ENCODE results near the gene SENP5.

DNA sequence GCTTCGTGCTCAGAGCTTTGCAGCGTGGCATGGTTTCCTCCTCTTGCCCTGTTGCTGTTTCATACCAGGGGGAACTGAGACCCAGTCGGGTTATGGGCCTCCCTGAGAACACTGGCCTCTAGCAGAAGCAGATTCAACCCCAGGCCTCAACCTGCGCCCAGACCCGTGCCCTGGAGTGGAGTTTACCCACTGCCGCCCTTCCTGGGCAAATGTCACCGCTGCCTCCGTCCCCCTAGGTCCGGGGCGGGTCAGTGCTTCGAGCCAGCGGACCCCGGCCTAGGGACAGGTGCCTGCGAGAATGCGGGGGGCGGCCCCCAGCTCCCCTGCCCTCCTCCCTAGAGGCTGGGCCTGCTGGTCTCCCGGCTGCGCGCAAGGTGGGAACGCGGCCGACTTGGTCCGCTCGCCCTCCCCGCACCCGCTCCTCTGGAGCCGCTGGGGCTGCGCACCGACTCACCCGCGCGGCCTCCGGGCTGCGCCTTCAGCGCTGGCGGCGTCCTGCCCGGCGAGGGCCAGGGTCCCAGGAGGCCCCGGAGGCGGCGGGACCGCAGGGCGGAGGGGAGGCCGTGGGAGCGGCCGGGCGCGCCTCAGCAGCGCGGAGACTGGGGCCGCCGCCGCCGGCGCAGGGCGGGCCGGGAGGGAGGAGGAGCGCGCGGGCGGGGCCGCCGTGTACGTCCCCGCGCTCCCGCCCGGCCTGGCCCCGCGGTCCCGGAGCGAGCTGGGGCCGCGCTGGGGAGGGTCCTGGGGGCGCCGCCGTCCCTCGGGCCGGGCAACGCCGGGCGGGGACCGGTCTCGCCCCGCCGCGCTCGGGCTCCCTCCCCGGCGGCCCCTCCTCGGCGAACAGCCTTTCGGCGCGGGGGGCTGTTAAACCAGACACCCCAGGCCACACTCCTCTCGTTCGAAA is 100.8 kb downstream of the SENP5 start, which contains the start of gene PIGZ:
- TF ChIP-seq, protein P1, sequence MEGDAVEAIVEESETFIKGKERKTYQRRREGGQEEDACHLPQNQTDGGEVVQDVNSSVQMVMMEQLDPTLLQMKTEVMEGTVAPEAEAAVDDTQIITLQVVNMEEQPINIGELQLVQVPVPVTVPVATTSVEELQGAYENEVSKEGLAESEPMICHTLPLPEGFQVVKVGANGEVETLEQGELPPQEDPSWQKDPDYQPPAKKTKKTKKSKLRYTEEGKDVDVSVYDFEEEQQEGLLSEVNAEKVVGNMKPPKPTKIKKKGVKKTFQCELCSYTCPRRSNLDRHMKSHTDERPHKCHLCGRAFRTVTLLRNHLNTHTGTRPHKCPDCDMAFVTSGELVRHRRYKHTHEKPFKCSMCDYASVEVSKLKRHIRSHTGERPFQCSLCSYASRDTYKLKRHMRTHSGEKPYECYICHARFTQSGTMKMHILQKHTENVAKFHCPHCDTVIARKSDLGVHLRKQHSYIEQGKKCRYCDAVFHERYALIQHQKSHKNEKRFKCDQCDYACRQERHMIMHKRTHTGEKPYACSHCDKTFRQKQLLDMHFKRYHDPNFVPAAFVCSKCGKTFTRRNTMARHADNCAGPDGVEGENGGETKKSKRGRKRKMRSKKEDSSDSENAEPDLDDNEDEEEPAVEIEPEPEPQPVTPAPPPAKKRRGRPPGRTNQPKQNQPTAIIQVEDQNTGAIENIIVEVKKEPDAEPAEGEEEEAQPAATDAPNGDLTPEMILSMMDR (IDR thresholded peaks at IDR 0.05) = no peak
- no peak for TF ChIP-seq EP300 (IDR thresholded peaks at IDR 0.05)
